GM19023 (cell line): ENCODE results near the gene GOLGB1.
A peak's percentile ranks its signal among the peaks of the same experiment; 100 is the strongest.

Experiments
- ATAC-seq: cut with Tn5 transposase; IDR thresholded peaks from one replicate; pipeline ENCODE4 v1.9.1; 2021; ENCODE audit warnings: mild to moderate bottlenecking, moderate library complexity; ENCODE audit not compliant: unreplicated experiment

GOLGB1 gene

GRCh38 chr3:121641127-121641526 lies 108.4 kb downstream of the GOLGB1 start:
- no peak for ATAC-seq

DNA sequence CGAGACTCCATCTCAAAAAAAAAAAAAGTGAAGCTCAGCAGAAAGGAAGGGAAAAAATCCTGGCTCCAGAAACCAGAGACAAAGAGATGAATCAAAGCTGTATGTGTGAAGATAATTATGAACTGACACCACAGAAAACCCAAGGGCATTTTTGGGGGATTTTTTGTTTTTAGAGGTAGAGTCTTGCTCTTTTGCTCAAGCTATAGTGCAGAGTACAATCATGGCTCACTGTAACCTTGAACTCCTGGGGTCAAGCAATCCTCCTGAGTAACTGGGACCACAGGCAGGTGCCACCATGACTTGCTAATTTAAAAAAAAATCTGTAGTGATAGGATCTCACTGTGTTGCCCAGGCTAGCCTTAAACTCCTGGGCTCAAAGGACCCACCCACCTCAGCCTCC lies 111.6 kb downstream of the GOLGB1 start:
- no peak for ATAC-seq

GRCh38 chr3:121630355-121630754 lies 119.2 kb downstream of the GOLGB1 start:
- peak; percentile 68 for ATAC-seq

DNA sequence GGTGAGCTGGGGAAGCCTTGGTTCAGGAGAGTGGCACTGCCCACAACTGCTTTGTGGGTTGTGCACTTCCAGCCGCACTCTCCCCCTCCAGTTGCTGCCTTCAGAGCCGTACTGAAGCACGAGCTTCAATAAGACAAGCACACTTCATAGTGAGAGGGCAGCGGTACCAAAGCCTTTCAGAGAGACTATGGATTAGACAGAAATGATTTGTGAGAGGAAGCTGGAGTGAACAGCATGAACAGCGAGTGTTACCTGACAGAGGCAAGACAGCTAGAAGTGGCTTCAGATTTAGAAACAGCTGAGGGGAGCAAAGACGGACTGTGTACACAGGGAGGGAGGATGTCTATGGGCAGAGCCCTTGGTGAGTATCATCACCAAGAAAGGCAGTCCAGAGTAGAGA lies 119.9 kb downstream of the GOLGB1 start:
- no peak for ATAC-seq

- ATAC-seq = no peak
Observed at GRCh38 chr3:121627622-121628021, 121.9 kb downstream of the GOLGB1 start.

DNA sequence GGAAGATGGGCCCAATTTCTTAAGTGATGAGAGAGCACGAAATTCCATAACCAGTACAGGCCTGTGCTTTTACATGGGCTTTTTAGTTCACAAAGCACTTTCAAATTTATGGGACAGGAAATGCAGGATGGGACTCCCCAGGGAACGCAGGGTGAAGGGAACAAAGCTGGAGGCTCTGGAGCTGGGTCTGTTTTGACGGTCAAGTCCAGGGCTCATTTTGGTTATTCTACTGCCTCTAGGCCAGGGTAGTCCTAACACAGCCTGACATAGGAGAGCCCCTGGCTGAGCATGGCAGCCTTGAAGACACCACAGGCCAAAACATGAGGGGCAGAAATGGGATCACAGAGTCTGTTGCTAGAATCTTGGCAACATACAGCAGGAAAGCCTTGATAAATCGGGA lies 122.3 kb downstream of the GOLGB1 start:
- ATAC-seq = no peak

DNA sequence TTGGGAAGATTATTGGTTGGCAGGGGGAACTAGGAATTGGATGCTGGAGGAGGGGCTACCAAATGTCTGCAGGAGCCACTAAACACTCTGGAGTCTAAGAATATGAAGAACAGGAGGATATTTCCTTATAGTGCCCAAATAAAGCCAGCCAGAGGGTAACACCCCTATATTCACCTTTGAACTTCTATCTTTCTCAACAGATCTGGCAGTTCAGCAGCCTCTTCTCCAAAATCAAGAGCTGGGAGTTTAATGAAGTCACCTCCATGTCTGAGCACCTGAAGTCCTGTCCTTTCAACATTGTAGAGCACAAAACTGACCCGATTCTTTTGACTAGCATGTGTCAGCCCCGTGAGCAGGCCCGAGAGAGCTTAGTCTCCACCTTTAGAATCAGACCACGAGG lies 123.0 kb downstream of the GOLGB1 start:
- ATAC-seq = no peak

DNA sequence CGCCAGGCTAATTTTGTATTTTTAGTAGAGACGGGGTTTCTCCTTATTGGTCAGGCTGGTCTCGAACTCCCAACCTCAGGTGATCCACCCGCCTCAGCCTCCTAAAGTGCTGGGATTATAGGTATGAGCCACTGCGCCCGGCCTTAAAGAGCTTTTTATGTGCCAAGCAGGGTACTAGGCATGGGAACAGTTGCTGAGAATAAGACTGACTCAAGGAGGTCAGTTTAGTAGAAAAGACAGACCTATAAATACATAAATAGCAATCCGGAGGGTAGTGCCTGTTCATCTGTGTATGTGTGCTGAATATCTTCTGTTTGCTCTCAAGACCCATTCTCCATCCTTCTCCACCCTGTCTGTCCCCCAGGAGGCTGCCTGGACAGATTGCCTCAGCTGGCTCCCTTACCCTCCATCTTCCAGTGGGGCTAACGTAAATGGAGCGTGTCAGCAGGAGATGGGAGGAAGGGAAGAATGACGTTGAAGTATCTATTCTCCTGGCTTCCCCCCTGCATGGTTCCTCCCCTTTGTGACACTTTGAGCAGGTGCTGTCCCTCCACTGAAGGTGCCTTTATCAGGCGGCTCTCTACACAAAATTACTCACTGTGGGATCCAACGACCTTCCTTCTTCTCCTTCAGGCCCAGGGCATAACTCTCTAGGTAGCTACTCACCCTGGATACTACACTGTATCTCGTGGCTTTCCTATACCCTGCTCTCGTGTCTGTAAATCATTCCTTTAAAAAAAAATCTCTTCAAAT lies 125.2 kb downstream of the GOLGB1 start:
- no peak for ATAC-seq

DNA sequence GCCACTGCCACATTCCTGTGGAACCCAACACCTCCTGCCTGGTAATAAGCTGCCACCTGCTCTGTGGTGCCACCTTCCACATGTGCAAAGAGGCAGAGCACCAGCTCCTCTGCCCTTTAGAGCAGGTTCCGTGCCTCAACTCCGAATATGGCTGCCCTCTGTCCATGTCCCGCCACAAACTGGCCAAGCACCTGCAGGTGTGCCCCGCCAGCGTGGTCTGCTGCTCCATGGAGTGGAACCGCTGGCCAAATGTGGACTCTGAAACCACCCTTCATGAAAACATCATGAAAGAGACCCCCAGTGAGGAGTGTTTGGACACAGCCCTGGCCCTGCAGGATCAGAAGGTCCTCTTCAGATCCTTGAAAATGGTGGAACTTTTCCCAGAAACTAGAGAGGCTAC lies 128.1 kb downstream of the GOLGB1 start:
- no peak for ATAC-seq

- no peak for ATAC-seq
Observed at GRCh38 chr3:121619691-121620090, 129.8 kb downstream of the GOLGB1 start.
